AG20443 (cell line): Measurements from ENCODE around the gene RBM42.
"Not testable (repeated sequence)": the region's sequence is repeated elsewhere in the genome, so short reads cannot be mapped to it uniquely, and the experiment has no call there.

Experiments
- DNase-seq: peaks from one replicate; pipeline ENCODE4 v3.0.0; 2012; ENCODE audit warnings: low spot score, mixed read lengths

The RBM42 gene, protein sequence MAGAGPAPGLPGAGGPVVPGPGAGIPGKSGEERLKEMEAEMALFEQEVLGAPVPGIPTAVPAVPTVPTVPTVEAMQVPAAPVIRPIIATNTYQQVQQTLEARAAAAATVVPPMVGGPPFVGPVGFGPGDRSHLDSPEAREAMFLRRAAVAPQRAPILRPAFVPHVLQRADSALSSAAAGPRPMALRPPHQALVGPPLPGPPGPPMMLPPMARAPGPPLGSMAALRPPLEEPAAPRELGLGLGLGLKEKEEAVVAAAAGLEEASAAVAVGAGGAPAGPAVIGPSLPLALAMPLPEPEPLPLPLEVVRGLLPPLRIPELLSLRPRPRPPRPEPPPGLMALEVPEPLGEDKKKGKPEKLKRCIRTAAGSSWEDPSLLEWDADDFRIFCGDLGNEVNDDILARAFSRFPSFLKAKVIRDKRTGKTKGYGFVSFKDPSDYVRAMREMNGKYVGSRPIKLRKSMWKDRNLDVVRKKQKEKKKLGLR

DNA sequence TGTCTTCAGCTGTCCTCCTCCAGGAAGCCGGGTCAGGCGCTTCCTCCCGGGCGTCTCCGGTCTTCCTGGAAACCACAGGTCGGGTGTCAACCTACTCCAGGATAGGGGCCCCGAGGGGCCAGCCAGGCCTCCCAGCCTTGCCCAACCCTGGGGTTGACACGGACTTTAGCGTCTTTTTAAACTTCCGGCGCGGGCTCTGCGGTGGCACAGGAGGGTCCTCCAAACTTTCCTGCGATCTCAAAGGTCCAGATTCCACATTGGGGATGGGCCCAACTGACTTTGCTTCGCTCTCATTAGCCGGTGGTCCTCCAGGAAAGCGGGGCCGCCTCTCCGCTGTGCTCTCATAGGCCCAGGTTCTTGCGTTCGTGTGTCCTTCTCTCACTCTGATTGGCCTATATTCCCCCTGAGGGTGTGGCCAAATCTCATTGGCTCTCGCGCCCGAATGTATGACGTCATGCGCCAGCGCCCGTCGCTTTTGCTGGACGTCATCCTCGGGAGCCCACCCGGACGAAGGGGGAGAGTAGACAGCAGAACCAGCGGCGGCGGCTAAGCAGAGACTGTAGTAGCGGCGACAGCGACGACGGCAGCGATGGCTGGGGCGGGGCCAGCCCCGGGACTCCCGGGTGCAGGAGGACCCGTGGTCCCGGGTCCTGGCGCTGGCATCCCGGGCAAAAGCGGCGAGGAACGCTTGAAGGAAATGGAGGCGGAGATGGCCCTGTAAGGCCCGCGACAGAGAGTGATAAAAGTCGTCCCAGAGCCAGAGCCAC lies at the start of gene RBM42:
TSS of gene RBM42 (plus strand) at position 472 of the 767 bp plus-strand sequence. CDS start at position 590, 118 bp downstream.
- peak; percentile 99 for DNase-seq

DNA sequence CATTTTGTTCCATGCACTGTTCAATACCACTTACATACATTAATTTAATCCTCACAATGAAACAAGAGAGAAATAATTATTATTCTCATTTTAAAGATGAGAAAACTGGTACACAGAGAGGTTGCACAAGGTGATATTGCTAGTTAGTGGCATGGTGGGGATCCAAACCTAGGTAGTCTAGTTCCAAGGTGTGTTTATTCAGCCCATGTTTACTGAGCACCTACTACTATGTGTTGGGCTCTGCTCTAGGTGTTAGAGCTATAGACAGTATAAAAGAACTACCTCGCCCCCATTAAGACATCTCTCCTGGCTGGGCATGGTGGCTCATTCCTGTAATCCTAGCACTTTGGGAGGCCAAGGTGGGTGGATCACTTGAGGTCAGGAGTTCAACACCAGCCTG lies 46.1 kb upstream of the RBM42 start:
- DNase-seq: no peak

DNA sequence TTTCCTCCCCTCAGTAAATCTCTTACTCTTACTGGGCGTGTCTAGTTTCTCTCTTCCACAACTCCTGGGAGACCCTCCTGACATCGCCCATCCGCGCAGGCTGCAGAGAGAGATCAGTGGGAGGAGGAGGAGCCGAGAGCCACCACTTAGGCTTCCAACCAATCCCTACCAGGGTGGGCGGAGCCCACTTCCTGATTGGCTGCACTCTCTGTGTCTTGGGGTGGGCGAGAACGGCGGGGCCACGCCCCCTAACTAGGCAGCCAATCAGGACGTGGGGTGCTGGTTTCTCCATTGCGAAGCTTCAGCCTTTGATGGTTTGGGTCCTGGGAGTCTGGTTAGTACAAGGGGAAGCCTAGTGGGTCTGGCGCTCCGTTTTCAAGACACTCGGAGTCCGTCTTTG lies 43.0 kb upstream of the RBM42 start, which contains the start of gene PMIS2:
TSS of gene PMIS2 (plus strand) at position 326 of the 400 bp plus-strand sequence. CDS start 87 bp downstream, outside the sequence.
- DNase-seq: no peak

DNA sequence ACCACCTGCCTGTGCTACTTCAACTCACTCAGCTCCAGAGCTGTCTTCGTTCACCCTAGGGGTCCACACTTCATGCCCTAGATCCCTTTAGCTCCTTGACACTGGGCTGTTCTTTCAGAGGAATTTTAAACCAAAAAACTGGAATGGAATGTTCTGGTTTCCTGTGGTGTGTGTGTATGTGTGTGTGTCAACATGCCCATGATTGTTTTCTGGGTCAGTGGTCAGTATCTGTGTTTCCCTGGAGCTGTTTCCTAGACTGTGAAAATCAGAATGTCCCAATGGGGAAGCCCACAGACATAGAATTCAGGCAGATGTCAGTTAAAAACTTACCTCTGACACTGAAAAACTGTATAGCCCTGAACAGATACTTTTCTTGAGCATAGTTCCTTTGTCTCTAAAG lies 41.5 kb upstream of the RBM42 start:
- DNase-seq: no peak

DNA sequence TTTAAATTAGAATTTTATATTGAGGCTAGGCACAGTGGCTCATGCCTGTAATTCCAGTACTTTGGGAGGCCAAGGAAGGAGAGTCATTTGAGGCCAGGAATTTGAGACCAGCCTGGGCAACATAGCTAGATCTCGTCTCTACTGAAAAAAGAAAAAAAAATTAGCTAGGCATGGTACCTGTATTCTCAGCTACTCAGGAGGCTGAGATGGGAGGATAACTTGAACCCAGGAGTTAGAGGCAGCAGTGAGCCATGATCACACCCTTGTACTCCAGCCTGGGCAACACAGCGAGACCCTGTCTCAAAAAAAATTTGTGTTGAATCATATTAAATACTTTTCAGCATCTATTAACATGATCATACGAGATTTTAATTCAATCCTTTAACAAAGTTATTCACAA lies 38.0 kb upstream of the RBM42 start:
- DNase-seq: no peak

DNA sequence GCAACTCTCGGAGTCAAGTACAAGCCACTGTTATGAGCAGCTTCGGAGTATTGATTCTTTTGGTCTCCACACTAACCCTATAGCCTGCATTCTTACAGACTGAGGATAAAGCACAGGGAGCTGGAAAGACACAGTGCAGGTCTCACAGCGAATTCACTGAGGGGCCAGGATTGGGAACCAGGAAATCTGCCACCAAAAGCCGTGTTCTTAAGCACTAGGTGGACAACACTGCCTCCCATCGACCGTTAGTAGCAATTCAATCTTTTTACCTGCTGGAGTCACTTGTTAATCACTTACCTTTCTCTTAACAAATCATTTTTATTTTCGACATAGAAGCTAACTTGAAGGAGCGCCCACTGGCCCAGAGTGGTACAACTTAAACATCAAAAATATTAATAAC lies 36.6 kb upstream of the RBM42 start:
- peak; percentile 57 for DNase-seq

DNA sequence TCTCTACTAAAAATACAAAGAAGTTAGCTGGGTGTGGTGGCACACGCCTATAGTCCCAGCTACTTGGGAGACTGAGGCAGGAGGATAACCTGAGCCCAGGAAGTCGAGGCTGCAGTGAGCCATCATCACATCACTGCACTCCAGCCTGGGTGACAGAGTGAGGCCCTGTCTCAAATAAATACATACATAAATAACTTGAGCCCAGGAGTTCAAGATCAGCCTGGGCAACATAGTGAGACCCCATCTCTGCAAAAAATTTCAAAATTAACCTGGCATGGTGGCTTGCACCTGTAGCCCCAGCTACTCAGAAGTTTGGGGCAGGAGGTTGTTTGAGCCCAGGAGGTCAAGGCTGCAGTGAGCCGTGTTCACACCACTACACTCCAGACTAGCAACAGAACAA lies 33.8 kb upstream of the RBM42 start:
- DNase-seq: not testable (repeated sequence)

DNA sequence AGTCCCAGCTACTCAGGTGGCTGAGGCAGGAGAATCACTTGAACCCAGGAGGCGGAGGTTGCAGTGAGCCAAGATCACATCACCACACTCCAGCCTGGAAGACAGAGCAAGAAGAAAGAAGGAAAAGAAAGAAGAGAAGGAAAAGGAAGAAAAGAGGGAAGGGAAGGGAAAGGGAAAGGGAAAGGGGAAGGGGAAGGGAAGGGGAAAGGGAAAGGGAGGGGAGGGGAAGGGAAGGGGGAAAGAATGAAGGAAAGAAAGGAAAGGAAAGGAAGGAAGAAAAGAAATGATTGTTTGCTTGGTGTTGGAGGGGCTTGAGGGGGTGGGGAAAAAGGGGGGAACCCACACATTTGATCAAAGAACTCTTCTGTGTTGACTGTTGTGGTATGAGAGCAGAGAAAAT lies 32.9 kb upstream of the RBM42 start:
- DNase-seq: no peak

DNA sequence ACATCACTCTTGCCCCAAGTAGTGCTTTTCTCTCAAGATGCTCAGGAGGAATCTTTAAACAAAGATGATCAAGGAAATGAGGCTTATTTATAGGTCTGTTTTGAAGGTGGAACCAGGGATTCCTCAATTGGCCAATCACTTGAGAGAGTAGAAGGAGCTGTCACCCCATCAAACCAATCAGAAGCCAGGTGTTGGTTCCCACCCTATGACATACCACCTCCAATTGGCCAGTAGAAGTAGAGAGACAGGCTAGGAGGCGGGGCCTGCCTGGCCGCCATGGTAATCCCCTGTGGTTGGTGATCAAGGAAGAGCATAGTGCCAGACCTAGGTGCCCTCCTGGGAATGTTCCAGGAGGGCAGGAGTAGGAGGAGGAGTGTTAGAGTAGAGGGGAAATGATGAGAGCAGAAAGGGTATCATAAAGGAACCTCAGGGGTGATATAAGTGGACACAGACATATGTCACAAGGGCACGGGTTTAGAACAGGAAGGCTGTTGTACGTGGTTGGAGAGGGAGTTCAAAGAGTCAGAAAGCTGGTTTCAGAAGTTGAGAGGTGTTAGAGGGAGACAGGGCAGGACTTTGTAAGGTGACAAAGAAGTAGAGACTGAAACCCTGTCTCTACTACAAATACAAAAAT lies 32.4 kb upstream of the RBM42 start:
- no peak for DNase-seq

DNA sequence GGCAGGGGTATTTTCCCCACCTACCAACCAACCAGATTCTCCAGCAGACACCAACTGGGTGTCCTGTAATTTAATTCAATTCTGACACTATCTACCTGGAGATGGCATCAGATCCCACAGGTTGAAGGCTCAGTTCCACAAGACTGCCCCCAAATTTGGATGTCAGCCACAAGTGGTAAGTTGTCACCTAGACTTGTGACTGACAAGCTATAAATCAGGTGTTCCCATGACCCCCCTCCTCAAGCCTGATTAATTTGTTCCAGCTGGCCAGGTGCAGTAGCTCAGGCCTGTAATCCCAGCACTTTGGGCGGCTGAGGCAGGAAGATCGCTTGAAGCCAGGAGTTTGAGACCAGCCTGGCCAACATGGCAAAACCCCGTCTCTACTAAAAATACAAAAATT lies 26.9 kb upstream of the RBM42 start:
- no peak for DNase-seq

DNA sequence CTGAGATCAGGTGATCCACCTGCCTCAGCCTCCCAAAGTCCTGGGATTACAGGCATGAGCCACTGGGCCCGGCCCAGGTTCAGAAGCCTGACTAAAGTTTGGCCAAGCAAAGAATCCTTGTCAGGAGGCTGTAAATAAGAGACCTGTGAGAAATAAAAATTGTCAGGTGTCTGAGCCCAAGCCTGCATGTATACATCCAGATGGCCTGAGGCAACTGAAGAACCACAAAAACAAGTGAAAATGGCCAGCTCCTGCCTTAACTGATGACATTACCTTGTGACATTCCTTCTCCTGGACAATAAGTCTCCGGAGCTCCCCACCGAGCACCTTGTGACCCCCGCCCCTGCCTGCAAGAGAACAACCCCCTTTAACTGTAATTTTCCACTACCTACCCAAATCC lies 24.4 kb upstream of the RBM42 start:
- DNase-seq: not testable (repeated sequence)

DNA sequence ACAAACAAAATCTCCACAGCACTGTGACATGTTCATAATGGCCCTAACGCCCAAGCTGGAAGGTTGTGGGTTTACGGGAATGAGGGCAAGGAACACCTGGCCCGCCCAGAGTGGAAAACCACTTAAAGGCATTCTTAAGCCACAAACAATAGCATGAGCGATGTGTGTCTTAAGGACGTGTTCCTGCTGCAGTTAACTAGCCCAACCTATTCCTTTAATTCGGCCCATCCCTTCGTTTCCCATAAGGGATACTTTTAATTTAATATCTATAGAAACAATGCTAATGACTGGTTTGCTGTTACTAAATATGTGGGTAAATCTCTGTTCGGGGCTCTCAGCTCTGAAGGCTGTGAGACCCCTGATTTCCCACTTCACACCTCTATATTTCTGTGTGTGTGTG lies 21.7 kb upstream of the RBM42 start:
- not testable (repeated sequence) for DNase-seq

DNA sequence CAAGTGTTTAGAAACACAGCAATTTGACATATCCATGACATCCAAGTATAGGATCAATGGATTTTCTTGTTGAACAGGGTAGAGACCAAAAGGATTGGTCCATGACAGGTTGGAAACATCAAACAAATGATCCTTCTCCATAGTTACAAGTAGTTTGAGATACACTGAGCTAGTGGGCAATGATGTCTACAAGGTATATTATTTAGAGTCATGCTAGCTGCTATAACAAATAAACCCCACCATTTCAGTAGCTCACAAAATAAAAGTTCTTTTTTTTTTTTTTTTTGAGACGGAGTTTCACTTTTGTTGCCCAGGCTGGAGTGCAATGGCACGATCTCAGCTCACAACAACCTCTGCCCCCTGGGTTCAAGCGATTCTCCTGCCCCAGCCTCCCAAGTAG lies 21.2 kb upstream of the RBM42 start:
- no peak for DNase-seq

DNA sequence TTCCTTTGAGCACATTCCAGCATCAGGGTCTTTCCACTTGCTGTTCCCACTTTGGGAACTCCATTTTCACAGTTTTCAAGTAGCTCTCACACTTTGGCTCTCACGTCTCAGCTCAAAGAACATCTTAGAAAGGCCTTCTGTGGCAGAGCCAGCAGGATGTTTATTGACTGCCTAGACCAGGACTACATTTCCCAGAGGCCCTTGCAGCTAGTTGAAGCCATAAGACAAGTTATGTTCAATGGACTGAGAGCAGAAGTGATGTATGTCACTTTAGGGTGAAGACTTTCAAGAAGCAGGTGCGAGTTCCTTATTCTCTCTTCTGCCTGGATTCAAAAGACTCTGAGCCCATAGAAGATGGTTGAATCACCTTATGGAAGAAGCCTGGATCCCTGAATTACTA lies 20.6 kb upstream of the RBM42 start:
- DNase-seq: no peak

DNA sequence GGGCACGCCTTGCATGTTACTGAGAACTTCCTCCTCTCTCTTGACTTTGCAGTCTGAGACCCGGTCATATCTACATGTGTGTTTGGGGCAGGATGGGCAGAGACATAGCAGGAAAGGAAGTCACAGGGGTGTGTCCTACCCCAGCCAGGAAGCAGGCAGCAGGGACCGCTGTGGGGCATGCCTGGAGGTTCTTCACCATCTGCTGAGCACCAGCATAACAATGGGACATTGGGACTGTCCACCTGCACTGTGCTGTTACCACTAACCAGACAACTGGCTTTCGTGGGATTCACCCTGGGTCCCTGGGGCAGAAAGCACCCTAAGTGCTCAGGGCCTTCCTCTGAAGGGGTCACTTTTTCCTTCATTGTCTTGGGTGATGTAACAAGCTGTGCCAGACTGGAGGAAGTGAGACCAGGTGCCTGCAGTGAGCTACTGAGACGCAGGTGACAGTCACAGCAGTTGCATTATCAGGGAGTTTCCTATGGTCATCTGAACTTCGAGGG lies 18.9 kb upstream of the RBM42 start:
- DNase-seq: no peak

DNA sequence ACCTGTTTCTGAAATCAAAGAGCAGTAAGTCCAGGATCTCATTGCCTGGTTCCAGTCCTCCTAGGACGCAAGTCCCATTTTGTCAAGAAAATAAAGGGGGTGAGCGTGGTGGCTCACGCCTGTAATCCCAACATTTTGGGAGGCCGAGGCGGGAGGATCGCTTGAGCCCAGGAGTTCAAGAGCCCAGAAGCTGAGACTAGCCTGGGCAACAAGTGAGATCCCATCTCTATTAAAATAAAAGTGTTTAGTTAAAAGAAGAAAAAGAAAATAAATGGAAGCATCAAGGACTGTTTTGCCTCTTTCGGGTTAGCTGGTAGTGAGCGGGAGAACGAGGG lies 16.6 kb upstream of the RBM42 start:
- no peak for DNase-seq

DNA sequence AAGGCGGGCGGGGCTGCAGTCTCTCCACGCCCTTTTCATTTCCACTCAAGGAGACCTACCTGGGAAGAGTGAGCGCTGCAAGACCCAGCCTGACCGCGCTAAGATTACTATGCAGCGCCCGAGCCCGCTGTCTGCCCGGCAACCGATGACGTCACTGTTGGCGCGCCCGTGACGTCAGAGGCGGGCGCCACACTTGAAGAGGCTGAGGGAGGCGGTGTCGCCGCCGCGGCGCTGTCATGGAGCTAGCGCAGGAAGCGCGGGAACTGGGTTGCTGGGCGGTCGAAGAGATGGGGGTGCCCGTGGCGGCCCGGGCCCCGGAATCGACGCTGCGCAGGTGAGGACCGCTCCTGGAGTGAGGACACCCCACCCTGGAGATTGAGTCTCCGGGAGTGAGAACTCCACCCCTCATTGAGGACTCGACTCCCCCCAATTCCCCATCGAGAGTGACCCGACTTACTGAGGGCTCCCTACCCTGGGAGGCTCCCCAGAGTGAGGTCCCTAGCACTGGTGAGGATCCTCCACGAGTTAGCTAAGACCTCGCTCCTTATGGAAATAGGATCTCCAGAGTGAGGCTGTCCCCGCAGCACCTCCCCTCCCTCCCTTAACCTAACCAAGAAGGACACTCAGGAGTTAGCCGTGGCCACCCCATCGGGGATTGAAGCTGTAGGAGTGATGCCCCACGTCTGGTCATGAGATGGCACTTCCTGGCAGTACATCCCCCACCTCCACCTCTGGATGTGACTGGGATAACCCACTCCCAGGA lies 16.1 kb upstream of the RBM42 start, which contains the start of gene HAUS5:
TSS of gene HAUS5 (plus strand) at position 177 of the 763 bp plus-strand sequence. CDS start at position 237, 60 bp downstream.
- DNase-seq: peak; percentile 98

DNA sequence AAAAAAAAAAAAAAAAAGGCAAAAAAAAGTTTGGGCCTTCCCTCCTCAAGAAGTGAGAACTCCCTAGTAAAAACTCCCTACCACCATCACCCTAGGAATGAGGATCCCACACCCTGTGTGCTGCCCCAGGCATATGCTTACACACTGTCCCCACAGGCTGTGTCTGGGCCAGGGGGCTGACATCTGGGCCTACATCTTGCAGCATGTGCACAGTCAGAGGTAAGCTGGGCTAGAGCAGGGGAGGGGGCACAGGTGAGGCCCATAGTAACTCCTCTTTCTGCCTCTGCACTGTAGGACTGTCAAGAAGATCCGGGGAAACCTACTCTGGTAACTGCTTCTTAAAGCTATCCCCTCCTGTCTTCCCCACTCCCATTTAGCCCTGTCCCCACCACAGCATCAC lies 15.3 kb upstream of the RBM42 start:
- DNase-seq: no peak

DNA sequence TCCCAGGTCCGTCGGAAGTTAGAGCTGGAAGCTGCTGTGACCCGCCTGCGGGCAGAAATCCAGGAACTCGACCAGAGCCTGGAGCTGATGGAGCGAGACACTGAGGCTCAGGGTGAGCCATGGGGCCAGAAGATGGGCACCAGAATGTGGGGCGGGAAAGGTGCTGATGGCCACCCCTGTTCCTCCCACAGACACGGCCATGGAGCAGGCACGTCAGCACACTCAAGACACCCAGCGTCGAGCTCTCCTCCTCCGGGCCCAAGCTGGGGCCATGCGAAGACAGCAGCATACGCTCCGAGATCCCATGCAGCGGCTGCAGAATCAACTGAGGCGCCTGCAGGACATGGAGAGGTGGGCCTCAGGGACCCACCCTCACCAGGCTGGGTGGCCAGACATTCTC lies 13.8 kb upstream of the RBM42 start:
- DNase-seq: no peak

DNA sequence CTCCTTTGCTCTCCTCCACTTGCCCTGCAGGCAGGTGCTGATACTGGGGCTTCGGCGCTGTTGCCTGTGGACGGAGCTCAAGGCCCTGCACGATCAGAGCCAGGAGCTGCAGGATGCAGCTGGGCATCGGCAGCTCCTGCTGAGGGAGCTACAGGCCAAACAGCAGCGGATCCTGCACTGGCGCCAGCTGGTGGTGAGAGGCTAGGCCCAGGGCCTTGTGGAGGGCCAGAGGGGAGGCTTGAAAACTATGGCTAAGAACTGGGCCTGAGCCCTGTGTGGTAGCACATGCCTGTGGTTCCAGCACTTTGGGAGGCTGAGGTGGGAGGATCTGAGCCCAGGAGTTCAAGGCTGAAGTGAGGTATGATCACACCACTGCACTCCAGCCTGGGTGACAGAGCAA lies 10.0 kb upstream of the RBM42 start:
- DNase-seq: no peak

DNA sequence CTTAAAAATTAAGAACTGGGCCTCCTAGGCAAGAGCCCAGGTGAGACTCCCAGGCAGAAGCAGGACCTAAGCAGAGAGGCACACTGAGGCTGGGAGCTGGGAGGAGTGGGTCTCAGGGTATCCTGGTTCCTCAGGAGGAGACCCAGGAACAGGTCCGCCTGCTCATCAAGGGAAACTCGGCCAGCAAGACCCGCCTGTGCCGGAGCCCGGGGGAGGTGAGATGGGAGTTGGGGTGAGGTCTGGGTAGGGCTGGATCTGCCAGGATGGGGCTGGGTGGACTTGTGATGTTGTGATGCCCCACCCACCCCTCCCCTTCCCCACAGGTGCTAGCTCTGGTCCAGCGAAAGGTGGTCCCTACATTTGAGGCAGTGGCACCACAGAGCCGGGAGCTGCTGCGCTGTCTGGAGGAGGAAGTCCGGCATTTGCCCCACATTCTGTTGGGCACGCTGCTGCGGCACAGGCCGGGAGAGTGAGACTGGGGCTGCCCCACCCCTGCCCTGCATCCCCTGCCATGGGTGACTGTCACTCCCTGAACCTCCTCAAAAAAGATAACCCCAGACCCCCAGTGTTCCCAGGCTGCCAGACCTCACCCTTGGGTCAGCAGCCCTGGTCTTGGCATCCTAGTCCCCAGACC lies 9.4 kb upstream of the RBM42 start:
- no peak for DNase-seq
